Measurements from ENCODE around the gene DGKH.

DGKH gene

DNA sequence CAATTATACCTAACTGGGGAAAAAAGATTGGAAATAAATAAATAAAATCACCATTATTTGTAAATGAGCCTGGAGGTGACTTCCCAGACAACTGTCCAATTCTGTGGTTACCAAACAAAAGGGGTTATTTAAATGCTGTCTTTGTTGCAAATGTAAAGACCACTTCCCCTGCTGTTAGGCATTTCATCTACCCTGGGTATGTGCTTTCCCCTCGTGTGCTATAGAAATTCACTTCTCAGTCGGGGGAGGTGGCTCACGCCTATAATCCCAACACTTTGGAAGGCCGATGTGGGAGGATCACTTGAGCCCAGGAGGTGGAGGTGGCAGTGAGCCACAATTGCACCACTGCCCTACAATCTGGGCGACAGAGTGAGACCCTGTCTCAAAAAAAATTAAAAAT is 121.6 kb downstream of the DGKH start:
- no peak for DNase-seq (ENCODE audit: low read depth in 2 of 2)
- H3K4me3 ChIP-seq (replicated peaks in 1 of 2; ENCODE audit: low read depth in 2 of 2, low read length in 2 of 2), result no peak overlapping the region
- TF ChIP-seq CTCF (IDR thresholded peaks at IDR 0.05; ENCODE audit: low read depth, low read length), result no peak

DNA sequence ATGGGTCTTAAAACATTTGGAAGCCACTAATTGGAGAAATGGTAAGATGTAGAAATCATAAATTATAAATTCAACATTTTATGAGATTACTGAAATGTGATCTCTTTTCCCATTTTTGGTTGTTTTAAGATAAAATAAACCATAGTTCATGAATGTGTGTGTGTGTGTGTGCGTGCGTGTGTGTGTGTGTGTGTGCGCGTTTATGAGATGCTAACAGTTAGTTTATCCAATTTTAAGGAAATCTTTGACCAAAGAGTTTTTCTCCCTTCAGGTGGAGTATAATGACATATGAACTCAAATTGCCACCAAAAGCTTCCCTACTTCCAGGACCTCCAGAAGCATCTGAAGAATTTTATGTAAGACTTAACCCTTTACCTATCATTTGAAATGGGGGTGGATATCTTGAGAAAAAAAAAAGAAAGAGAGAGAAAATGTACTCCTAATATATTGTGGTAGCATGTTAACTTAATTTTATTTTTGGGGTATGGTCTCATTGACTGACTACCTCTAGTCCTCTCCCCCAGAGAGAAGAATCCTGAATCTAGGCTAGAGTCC is 125.4 kb downstream of the DGKH start:
- H3K4me3 ChIP-seq (replicated peaks in 1 of 2; ENCODE audit: low read depth in 2 of 2, low read length in 2 of 2), result no peak overlapping the region
- no peak for DNase-seq (ENCODE audit: low read depth in 2 of 2)
- TF ChIP-seq CTCF (IDR thresholded peaks at IDR 0.05; ENCODE audit: low read depth, low read length), result no peak

- peak in 1 of 2 donors; percentile 18 for DNase-seq (ENCODE audit: low read depth in 2 of 2)
- H3K4me3 ChIP-seq (replicated peaks in 1 of 2; ENCODE audit: low read depth in 2 of 2, low read length in 2 of 2), result no peak overlapping the region
- no peak for TF ChIP-seq CTCF (IDR thresholded peaks at IDR 0.05; ENCODE audit: low read depth, low read length)
Measured at GRCh38 chr13:42174344-42175162, 126.1 kb downstream of the DGKH start.

- TF ChIP-seq CTCF (IDR thresholded peaks at IDR 0.05; ENCODE audit: low read depth, low read length), result no peak
- no peak overlapping the region for H3K4me3 ChIP-seq (replicated peaks in 1 of 2; ENCODE audit: low read depth in 2 of 2, low read length in 2 of 2)
- DNase-seq (ENCODE audit: low read depth in 2 of 2), result no peak
Measured at GRCh38 chr13:42176294-42176693, 127.8 kb downstream of the DGKH start.

- DNase-seq (ENCODE audit: low read depth in 2 of 2), result no peak
- no peak for TF ChIP-seq CTCF (IDR thresholded peaks at IDR 0.05; ENCODE audit: low read depth, low read length)
- H3K4me3 ChIP-seq (replicated peaks in 1 of 2; ENCODE audit: low read depth in 2 of 2, low read length in 2 of 2), result no peak overlapping the region
Measured at GRCh38 chr13:42177189-42177588, 128.7 kb downstream of the DGKH start.

- H3K4me3 ChIP-seq (replicated peaks in 1 of 2; ENCODE audit: low read depth in 2 of 2, low read length in 2 of 2), result no peak overlapping the region
- peak in 1 of 2 donors; percentile 33 for DNase-seq (ENCODE audit: low read depth in 2 of 2)
- TF ChIP-seq CTCF (IDR thresholded peaks at IDR 0.05; ENCODE audit: low read depth, low read length), result no peak
Measured at GRCh38 chr13:42181381-42181953, 133.0 kb downstream of the DGKH start.
